Fibroblast of pulmonary artery (primary cell): Measurements from ENCODE around the gene ARHGAP31.

Experiments used
- DNase-seq: peaks from one replicate; pipeline ENCODE4 v3.0.0-alpha.2; 2010; ENCODE audit warnings: low read depth
- H3K4me3 ChIP-seq: replicated peaks from 2 replicates; pipeline ENCODE4 v1.5.1; 2011; ENCODE audit warnings: low read depth, mild to moderate bottlenecking, control low read depth, low read length, moderate library complexity
- TF ChIP-seq, protein P1 (sequence below): IDR thresholded peaks from 2 replicates; pipeline ENCODE4 v1.5.1; 2011; ENCODE audit warnings: mild to moderate bottlenecking, control low read depth, low read length, inconsistent platforms; ENCODE audit errors: missing control alignments

The ARHGAP31 gene

DNA sequence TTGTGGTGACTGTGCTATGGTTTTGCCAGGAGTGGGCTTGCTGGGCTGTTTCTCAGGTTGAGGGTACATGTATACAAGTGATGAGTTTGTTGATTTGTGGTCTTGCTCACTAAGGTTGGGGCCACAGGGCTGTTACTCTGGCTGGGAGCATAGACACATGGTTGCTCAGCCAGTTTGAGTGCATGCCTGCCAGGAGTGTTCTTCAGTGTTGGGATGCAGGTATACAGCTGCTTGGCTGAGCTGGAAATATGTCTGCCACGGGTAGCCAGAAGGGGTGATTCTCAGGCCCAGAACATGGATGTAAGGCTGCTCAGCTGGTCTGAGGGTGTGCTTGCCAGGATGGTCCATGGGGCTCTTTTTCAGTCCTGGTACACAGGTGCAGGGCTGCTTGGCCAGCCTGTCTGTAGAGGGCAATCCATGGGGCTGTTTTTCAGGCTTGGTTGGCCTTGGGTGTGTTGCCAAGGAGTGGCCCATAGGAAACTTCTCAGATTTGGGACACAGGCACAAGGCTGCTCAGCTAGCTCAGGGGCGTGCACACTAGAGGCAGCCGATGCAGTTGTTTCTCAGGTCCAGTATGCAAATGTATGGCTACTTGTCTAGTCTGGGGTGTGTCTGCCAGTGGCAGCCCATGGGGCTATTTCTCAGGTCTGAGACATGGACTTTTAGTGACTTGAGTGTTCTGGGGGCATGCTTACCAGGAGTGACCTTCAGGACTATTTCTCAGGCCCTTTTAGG lies 5.3 kb upstream of the ARHGAP31 start:
- no peak overlapping the region for H3K4me3 ChIP-seq
- DNase-seq: no peak
- TF ChIP-seq, protein P1, sequence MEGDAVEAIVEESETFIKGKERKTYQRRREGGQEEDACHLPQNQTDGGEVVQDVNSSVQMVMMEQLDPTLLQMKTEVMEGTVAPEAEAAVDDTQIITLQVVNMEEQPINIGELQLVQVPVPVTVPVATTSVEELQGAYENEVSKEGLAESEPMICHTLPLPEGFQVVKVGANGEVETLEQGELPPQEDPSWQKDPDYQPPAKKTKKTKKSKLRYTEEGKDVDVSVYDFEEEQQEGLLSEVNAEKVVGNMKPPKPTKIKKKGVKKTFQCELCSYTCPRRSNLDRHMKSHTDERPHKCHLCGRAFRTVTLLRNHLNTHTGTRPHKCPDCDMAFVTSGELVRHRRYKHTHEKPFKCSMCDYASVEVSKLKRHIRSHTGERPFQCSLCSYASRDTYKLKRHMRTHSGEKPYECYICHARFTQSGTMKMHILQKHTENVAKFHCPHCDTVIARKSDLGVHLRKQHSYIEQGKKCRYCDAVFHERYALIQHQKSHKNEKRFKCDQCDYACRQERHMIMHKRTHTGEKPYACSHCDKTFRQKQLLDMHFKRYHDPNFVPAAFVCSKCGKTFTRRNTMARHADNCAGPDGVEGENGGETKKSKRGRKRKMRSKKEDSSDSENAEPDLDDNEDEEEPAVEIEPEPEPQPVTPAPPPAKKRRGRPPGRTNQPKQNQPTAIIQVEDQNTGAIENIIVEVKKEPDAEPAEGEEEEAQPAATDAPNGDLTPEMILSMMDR: no peak

GRCh38 chr3:119289404-119289770 lies 4.8 kb upstream of the ARHGAP31 start:
- H3K4me3 ChIP-seq: no peak overlapping the region
- DNase-seq: no peak
- TF ChIP-seq, protein P1: no peak

GRCh38 chr3:119290613-119291012 lies 3.6 kb upstream of the ARHGAP31 start:
- TF ChIP-seq, protein P1: no peak
- DNase-seq: no peak

DNA sequence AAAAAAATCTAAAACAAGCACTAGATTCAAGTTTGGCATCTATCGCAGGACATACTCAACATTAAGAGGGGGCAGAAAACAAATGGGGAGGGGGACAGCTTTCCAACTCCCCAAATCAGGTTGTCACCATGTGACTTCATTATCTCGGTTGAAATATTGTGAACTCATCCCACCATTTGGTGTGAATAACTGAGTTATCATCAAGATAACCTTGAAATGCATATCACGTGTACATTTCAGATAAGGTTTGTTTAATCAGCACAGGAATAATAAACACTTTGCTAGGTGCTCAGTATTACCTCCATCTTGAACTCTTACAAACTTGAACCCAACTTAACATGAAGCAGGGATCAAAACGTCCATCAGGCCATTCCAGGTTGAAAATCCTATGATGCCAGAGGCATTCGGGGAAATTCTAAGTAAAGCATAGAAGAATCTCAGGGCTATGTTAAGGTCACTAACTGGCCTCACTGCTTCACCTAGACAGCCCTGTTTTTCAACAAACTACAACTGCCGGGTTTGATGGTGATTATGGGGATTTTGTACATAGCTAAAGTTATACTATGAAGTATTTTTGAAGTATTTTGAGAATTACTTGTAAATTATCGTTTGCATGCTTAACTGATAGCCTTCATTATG lies 3.0 kb upstream of the ARHGAP31 start:
- no peak overlapping the region for H3K4me3 ChIP-seq
- TF ChIP-seq, protein P1: no peak

More at GRCh38 chr3:119290613-119291012, 3.6 kb upstream of the ARHGAP31 start:
- no peak overlapping the region for H3K4me3 ChIP-seq

DNA sequence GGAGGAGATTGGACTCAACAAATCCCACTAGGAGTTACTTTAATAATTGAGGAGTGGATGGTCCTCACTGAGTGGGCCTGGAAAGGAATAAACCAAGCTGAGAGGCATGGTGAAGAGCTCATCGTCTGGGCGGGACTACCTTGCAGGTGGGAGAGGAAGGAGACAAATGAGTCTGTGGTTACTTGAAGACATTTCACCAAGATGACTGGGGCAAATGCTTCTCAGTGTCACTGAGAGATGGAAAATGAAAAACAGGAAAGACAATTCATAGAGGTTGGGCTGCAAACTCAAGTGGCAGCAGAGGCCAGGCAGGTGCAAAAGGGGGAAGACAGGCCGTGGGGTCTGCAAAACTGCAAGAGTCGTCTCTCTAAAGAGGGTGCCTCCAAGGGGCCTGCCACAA lies 1.5 kb upstream of the ARHGAP31 start:
- DNase-seq: no peak
- TF ChIP-seq, protein P1: no peak
- H3K4me3 ChIP-seq: no peak overlapping the region

More for the DNA sequence above, 3.0 kb upstream of the ARHGAP31 start:
- no peak for DNase-seq

DNA sequence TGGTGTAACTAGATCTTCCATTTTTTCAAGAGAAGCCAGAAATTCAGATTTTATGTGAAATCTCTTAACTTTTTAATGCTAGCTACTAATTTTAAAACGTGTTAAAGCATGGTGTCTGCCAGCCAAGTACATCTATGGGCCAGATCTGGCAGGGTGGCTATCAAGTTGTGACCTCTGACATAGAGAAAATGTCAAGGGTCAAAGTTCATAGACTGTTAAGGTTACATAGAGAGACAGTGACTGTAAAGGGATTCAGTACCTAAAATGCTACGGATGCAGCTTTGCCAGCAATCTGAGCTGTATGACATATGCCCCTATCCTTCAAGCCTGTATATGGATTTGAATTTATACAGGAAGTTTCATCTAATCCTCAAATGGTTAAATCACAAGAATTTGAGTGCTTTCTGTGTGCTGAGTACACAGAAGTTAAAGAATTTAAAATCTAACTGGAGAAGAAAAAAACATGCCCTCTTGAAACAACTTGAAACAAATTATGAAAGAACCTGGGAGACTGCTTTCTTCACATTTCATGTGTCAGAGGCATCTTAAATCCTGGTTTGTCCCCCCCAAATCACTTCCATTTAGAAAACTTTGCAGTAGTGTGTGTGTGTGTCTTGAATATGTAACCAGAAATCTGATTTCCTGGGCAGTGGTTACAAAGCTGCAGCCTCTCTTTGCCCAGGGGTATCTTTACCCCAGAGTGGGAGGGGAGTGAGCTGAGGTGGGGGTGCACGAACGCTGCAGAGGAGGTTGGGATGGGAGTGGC lies 895 bp upstream of the ARHGAP31 start:
- H3K4me3 ChIP-seq: peak overlapping the region; percentile 84
- TF ChIP-seq, protein P1: no peak
- no peak for DNase-seq
